HG03469 (cell line): Measurements from ENCODE around the gene SPTLC1.
"Not testable (repeated sequence)": the region's sequence is repeated elsewhere in the genome, so short reads cannot be mapped to it uniquely, and the experiment has no call there.

ENCODE experiments used
- ATAC-seq: cut with Tn5 transposase; IDR thresholded peaks from one replicate; pipeline ENCODE4 v1.9.1; 2021; ENCODE audit warnings: mild to moderate bottlenecking, moderate library complexity, moderate number of reproducible peaks; ENCODE audit not compliant: unreplicated experiment

SPTLC1 gene

DNA sequence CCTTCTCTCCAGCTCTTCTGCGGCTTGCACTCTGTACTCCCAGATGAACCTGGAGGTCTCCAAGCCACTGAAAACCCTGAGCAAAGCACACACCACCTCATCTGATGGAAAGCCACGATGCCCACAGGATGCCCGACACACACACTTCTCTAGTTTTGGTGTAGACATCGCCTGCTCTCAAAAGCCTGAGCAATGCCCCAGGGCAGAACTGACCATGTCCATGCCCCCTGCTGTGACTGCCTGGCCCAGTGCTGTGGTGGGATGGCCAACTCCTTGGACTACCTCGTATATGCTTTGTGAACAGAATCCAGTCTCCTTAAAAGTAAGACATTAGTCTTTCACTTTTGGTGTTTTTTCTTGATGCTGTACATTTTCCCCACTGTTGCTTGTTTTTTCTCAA lies 81.2 kb downstream of the SPTLC1 start:
- no peak for ATAC-seq

- no peak for ATAC-seq
These were observed 81.9 kb downstream of the SPTLC1 start for GRCh38 chr9:92033307-92033706.

GRCh38 chr9:92032891-92033290 lies 82.3 kb downstream of the SPTLC1 start:
- ATAC-seq, result no peak

DNA sequence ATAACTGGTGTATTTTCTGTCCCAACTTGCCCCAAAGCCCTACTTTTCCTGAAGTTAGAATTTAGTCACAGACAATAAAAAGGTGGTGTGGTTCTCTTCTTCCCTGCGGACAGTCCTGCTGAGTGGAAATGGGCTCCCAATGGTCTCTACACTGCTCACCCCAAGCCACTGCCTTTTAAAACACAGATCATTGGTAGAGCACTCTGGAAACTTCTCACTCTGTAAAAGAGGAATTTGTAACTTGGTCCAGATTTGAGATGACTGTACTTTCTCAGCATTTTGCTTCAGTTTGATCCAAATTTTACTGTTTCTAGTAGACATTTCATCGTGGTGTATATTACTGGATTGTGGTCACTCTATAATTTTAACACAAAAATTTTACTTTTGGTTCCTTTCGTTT lies 84.8 kb downstream of the SPTLC1 start:
- ATAC-seq, result no peak

GRCh38 chr9:92029553-92029952 lies 85.7 kb downstream of the SPTLC1 start:
- no peak for ATAC-seq

GRCh38 chr9:92026206-92027002 lies 88.8 kb downstream of the SPTLC1 start:
- ATAC-seq, result no peak

DNA sequence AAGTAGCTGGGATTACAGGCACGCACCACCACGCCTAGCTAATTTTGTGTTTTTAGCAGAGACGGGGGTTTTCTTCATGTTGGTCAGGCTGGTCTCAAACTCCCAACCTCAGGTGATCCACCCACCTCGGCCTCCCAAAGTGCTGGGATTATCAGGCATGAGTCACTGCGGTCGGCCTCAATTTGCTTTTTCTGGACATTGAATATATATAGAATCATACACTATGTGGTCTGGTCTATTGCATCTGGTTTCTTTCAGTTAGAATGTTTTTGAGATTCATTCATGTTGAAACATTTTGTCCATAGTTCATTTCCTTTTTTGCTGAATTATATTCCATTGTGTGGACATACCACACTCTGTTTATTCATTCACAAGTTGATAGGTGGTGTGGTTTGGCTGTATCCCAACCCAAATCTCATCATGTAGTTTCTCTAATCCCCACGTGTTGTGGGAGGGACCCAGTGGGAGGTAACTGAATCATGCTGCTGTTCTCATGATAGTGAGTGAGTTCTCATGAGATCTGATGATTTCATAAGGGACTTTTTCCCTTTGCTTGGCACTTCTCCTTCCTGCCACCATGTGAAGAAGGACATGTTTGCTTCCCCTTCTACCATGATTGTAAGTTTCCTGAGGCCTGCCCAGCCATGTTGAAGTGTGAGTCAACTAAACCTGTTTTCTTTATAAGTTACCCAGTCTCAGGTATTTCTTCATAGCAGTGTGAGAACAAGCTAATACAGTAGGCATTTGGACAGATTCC lies 93.2 kb downstream of the SPTLC1 start:
- ATAC-seq, result not testable (repeated sequence)

DNA sequence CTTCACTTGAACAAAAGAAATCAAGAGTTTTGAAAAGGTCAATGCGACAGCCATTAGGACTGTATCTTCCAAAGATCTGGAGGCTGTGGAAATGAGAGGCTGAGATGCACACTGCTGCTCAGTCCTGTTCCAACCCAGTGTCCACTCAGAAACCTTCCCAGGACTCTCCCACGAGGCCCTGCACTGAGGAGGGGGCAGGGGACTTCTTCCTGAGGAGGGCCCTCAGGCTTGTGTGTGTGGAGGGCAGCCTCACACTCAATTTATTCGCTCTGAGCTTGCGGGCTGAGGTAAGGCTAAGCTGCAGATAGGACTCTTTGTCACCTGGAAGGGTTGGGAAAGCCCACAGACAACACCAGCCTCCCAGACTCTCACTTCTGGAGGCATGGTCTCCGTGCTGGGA lies 95.6 kb downstream of the SPTLC1 start:
- no peak for ATAC-seq

GRCh38 chr9:92010705-92011536 lies 104.3 kb downstream of the SPTLC1 start:
- ATAC-seq, result no peak

DNA sequence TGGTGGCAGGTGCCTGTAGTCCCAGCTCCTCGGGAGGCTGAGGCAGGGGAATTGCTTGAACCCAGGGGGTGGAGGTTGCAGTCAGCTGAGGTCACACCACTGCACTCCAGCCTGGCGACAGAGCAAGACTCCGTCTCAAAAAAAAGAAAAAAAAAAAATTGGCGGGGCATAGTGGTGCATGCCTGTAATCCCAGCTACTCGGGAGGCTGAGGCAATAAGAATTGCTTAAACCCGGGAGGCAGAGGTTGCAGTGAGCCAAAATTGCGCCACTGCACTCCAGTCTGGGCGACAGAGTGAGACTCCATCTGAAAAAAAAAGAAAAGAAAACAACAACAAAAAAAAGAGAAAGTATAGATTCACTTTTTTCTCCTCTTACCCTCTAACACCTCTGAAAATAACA lies 105.0 kb downstream of the SPTLC1 start:
- ATAC-seq, result not testable (repeated sequence)

DNA sequence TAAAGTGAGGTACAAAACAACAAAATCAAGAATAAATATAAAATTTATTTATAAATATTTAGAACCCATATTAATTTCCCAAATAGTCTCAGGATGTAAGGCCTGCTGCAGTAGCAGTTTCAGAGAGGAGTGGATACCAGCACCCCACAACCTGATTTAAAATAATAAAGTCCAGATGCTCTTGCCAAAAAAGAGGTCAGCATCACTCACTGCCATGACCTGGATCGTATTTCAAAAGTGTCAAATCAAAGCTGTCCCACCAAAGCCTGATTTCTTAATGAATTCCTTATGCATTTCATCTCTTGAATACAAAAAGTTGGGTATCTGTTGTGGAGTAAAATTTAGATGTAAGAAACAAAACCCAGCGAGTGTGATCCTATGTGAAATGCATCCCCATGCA lies 107.2 kb downstream of the SPTLC1 start:
- ATAC-seq, result no peak

DNA sequence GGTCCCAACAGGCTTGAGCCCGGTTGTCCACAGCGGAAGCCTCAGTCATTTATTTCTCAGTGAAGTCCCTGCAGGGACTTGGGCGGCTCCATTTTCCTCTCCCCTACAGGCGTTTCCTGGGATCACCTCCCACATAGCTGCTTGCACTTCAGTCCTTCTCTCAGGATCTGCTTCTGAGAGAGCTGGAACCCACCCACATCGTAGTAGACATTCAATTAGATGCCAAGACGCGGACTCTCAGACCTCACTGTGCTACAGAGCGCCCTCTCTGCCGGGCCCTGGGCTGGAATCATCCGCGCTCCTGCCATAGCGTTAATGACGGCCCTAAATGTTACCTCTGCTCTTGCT lies 111.2 kb downstream of the SPTLC1 start:
- ATAC-seq, result no peak

DNA sequence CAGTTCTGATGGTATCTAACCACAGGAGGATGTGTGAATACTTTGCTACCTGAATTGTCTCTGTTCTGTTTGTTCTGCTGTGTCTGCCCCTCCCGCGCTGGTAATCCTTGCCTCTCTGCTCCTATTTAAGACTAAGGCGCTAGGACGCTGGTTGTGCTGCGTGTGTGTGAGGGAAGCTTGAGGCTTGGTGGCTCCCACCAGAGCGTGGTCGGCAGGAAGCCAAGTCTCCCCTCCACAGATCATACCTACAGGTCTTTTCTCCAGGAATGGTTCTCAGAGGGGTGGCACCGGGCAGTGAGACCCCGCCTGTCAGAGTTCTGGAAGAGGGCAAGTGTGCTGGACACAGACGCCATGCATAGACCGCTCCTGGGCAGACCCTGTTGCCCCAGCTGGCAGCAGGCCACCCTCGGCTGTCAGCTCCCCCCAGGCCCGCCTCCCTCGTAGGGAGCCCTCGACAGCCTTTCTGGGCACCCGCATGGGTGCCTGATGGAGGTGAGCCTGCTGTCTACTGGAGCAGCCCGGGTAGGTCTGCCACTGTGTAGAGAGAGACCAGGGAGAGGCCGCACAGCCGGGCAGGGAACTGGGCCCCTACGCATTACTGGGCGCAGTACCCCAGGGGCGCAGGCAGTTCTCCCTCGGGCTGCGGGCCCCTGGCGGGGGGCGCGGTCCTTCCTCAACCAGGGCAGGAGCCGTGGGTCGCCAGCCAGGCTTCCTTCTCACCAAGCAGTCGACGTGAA lies 111.7 kb downstream of the SPTLC1 start:
- ATAC-seq, result no peak

DNA sequence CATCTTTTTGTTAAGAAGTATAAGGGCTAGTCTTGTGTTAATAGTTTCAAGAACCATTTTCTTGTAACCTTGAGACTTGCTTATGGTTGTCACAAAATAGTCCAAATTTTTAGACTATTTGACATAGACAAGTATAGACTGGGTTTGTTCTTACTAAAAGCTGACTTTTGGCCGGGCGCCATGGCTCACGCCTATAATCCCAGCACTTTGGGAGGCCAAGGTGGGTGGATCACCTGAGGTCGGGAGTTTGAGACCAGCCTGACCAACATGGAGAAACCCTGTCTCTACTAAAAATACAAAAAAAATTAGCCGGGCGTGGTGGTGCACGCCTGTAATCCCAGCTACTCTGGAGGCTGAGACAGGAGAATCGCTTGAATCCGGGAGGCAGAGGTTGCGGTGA lies 113.3 kb downstream of the SPTLC1 start:
- ATAC-seq, result not testable (repeated sequence)

DNA sequence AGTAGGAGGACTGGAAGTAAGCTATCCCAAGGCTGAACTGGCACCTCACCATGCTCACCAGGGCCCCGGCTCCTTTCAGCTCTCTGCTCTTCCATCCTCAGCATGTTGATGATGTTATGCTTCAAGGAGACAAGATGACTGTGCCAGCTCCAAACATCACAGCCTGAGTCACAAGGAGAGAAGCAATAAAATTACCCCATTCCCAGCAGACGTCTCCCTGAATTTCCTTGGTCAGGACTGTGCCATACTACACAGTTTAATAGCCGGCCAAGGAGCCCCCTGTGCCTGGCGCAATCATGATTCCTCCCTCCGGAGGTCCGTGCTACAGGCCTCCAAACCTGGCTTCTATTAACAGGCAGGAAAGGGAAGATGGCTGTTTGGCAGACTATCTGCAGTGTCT lies 114.0 kb downstream of the SPTLC1 start:
- ATAC-seq, result no peak

DNA sequence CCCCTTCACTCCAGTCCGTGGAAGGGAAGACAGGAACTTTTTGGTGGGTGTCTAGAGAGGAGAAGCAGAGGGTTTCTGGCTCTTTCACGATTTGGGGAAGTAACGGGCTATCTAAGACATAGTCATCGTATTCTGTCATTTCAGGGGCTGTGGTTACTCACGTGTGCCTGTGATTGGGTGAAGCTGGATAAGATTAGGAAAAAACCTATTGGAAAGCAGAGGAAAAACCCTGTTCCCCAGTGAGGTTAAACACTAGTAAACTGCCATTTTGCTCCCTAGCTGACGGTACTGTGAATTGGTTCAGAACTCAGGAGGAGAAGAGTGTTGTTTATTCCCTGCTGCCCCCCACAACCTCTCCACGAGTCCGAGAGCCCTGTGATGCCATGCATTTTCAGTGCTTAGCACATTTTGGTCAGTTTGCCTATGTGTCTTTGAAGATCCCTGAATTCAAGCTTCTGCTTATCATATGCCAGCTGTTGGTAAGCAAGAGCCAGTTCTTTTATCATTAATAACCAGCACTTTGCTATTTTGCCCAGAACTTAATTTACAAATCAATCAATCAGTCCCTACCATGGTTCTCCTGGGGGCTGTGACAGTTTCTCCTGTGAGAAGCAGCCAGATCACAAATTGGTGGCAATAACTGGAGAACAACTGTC lies 120.1 kb downstream of the SPTLC1 start:
- no peak for ATAC-seq

- ATAC-seq, result no peak
These were observed 120.8 kb downstream of the SPTLC1 start for GRCh38 chr9:91994422-91994821.

DNA sequence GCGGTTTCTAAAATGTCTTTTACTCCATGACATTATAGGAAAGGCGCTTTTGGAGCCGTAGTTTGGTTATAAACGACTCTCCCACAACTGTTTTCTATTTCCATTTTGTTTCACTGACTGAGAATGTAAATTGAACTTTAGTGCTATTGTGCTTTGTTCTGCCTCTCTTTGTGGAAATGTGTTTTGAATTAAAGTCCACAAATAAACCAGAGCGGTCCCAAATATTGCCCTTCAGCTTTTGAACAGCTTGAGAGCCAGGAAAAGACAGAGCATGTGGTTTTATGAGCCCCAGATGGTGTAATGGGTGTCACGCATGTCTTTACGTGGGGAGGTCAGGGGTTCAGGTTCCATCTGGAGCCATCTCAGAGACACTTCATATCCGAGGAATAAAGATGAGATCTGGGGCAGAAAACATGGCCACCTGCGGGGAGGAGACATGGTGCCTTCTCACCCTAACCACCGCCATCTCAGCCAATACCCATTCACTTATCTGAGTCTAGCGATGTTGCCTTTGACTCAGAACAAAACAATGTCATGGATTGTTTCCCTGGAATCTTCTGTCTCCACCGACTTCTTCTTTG lies 122.7 kb downstream of the SPTLC1 start:
- ATAC-seq, result no peak

DNA sequence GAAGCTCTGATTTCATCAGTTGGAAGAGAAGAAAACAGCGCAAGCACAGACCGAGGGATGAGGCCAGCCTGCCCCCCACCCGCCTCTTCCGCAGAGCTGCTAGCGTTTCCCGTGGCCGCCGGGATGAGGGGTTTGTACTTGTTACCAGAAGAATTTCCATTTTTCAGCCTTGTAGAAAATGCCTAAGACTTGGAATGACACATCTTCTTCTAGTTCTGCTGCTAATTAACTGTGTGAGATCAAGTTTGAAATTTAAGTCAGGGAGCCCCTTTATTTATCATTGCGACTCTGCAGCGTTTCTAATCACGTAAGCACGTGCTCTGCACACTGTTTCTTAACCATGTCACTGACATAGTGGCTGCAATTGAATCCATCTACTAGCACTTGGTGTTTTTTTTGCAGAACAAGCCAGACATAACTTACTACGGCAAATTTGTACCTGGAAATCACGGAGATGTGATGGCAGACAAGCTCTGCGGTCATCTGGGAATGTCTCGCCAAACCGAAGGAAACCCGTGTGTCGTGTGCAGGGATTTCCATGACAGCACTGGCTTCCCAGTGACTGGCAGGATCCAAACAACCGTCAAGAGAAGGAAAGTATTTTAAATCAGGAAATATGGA lies 123.4 kb downstream of the SPTLC1 start:
- no peak for ATAC-seq

DNA sequence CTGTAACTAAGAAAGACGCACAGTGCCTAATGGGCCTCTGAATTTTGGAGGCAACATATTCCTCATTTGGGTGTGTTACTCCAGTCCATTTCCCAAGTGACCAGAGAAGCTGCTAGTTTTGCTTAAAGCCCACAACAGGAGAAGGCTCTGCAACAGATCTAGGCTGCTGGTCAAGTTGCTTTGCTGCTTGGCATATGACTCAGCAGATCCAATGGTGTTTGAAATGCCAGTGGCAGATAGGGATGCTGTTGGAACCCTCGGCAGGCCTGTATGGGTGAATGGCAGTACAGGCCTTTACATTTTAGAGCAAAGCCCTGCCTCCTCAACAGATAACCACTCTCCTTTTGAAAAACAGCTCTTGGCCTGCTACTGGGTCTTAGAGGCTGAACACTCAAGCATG lies 129.0 kb downstream of the SPTLC1 start:
- ATAC-seq, result no peak
